Tibial nerve (tissue), 4 donors: Measurements from ENCODE around the gene ERVFRD-1. TPM values are rescaled to one million over a fixed set of nuclear protein-coding genes. Genes with fewer than 3 reads are reported as not detected.
"Not testable (repeated sequence)": the region's sequence is repeated elsewhere in the genome, so short reads cannot be mapped to it uniquely, and the experiment has no call there.

Experiments used
- DNase-seq, 2 donors: peaks; one replicate each; pipeline ENCODE4 v3.0.0-alpha.2; 2019; ENCODE audit warnings: low spot score in 2 of 2
- H3K27ac ChIP-seq, 4 donors: fragments of 200-600 bp; sonication (generic) in 3 of 4; one replicate each; pipeline ENCODE4 v1.5.1; 2017 to 2019; ENCODE audit warnings: mild to moderate bottlenecking in 1 of 4
- H3K27me3 ChIP-seq, 2 donors: fragments of 200-600 bp; sonication (generic) in 1 of 2; one replicate each; pipeline versions ENCODE4 v1.5.1 to v1.6.0; 2017 to 2019
- H3K36me3 ChIP-seq, 3 donors: fragments of 200-600 bp; sonication (generic); one replicate each; pipeline ENCODE4 v1.5.1; 2018 to 2019
- H3K4me1 ChIP-seq, 4 donors: fragments of 200-600 bp; sonication (generic) in 3 of 4; one replicate each; pipeline ENCODE4 v1.5.1; 2017 to 2019
- H3K4me3 ChIP-seq, 4 donors: fragments of 200-600 bp; sonication (generic) in 3 of 4; one replicate each; pipeline ENCODE4 v1.5.1; 2017 to 2019; ENCODE audit warnings: mild to moderate bottlenecking in 1 of 4, moderate library complexity in 1 of 4
- H3K9me3 ChIP-seq, 4 donors: fragments of 200-600 bp; sonication (generic) in 3 of 4; one replicate each; pipeline ENCODE4 v1.5.1; 2017 to 2019
- CTCF ChIP-seq, 5 experiments: fragments of 200-600 bp in 3 of 5; fragments of 450-650 bp in 2 of 5; sonication (generic) in 3 of 5; IDR thresholded peaks; one replicate each; pipeline ENCODE4 v1.5.1; 2016 to 2019; ENCODE audit warnings: antibody characterized with exemption in 5 of 5, mild to moderate bottlenecking in 3 of 5, moderate library complexity in 2 of 5
- EP300 ChIP-seq, 2 donors: sonication (generic); formaldehyde crosslinking; IDR thresholded peaks; one replicate each; pipeline ENCODE4 v1.6.1; 2017; ENCODE audit warnings: antibody characterized with exemption in 2 of 2, mild to moderate bottlenecking in 1 of 2
- POLR2A ChIP-seq, 2 donors: fragments of 450-650 bp; IDR thresholded peaks; one replicate each; pipeline ENCODE4 v1.6.1; 2017; ENCODE audit warnings: antibody characterized with exemption in 2 of 2, mild to moderate bottlenecking in 2 of 2, moderate library complexity in 2 of 2
- WGBS, 2 donors: methylation state at CpG; one replicate each; pipeline ENCODE4 v1.1.5; 2018; 5-methylcytosine and 5-hydroxymethylcytosine counted together
- total RNA-seq, 4 donors: library from RNA; depleted of rRNA; stranded (reverse); fragments of >200 nt; gene quantifications; one replicate each; pipeline ENCODE4 v1.1.0, GENCODE V29; 2016

The ERVFRD-1 gene
- total RNA-seq, 4 donors from 2014 or later, result 0.22 to 0.42 TPM; not detected in 2

GRCh38 chr6:11120271-11121005, 8.9 kb upstream of the ERVFRD-1 start:
- no peak for TF ChIP-seq CTCF (IDR thresholded peaks at IDR 0.05)
- no peak for TF ChIP-seq EP300 (IDR thresholded peaks at IDR 0.05)
- no peak for TF ChIP-seq POLR2A (IDR thresholded peaks at IDR 0.05)
- WGBS, 2 donors, result 59 to 61% methylated on average over 4 of the region's 4 CpGs
- H3K4me3 ChIP-seq, result no peak overlapping the region
- no peaks in the 10 kb centered on the region for H3K9me3 ChIP-seq
- DNase-seq, result no peak
- no peaks in the 10 kb centered on the region for H3K36me3 ChIP-seq
- peaks cover 0 to 37% (median 15%) of the 10 kb centered on the region in 4 donors for H3K4me1 ChIP-seq
- H3K27ac ChIP-seq, result no peak overlapping the region
- H3K27me3 ChIP-seq, result no peaks in the 10 kb centered on the region

GRCh38 chr6:11115808-11116536, 4.4 kb upstream of the ERVFRD-1 start:
- H3K27ac ChIP-seq, H3K27me3 ChIP-seq, H3K4me3 ChIP-seq, H3K9me3 ChIP-seq, H3K36me3 ChIP-seq, DNase-seq: not testable (repeated sequence)
- peaks cover 0 to 14% (median 4%) of the 10 kb centered on the region in 4 donors for H3K4me1 ChIP-seq
- 93 to 94% methylated on average over 11 of the region's 11 CpGs for WGBS, 2 donors

DNA sequence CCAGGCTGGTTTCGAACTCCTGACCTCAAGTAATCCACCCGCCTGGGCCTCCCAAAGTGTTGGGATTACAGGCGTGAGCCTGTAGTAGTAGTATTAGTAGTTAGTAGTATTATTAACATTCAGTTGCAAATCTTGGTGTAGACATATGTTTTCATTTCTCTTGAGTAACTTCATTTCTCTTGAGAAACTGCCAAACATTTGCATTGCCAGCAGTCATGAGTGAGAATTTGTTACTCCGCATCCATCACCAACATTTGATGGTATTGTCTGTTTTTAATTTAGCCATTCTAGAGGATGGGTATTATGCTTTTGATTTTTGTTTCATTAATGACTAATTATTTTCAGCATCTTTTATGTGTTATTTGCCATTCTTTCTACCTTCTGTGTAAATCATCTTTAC, 1.5 kb upstream of the ERVFRD-1 start:
- Histone ChIP-seq H3K36me3 (no peaks in the 10 kb centered on the region), H3K27me3 (no peaks in the 10 kb centered on the region), H3K4me1 (peaks cover 0 to 3% (median 0%) of the 10 kb centered on the region in 4 donors), H3K27ac (no peak overlapping the region), H3K4me3 (no peak overlapping the region), H3K9me3 (no peaks in the 10 kb centered on the region)
- TF ChIP-seq EP300 (IDR thresholded peaks at IDR 0.05), result no peak
- TF ChIP-seq POLR2A (IDR thresholded peaks at IDR 0.05), result no peak
- no peak for TF ChIP-seq CTCF (IDR thresholded peaks at IDR 0.05)
- DNase-seq, result no peak
- 88 to 91% methylated on average over 4 of the region's 4 CpGs for WGBS, 2 donors

DNA sequence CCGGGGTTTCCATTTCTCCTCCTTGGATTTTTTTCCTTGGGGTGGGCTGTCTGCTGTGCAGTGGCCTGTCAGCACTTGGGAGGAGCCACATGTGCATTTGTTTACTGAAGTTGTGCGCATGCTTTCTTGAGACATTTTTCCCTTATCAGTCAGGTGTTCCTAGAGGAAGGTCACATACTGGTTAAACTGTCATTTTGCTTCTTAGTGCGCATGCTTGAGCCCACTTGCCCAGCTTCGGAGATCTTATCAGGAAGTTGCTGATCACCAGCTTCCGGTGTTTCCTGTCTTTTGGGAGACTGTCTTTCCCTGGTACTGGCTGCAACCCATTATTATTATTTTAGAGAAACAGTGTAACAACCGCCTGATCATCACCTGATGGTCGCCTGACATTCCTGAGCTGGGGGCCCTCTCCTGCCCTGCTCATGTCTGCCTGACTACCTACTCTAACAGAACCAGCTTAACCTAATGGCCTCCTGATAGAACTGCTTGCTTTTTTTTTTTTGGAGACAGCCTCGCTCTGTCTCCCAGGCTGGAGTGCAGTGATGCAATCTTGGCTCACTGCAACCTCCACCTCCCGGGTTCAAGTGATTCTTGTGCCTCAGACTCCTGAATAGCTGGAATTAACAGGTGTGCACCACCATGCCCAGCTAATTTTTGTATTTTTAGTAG, 378 bp upstream of the ERVFRD-1 start:
- H3K27me3 ChIP-seq, result no peaks in the 10 kb centered on the region
- DNase-seq, result no peak
- no peak overlapping the region for H3K27ac ChIP-seq
- no peaks in the 10 kb centered on the region for H3K36me3 ChIP-seq
- H3K4me1 ChIP-seq, result peaks cover 0 to 3% (median 0%) of the 10 kb centered on the region in 4 donors
- H3K4me3 ChIP-seq, result no peak overlapping the region
- TF ChIP-seq POLR2A (IDR thresholded peaks at IDR 0.05) (no peak), CTCF (IDR thresholded peaks at IDR 0.05) (no peak), EP300 (IDR thresholded peaks at IDR 0.05) (no peak)
- H3K9me3 ChIP-seq, result no peaks in the 10 kb centered on the region
- 77 to 81% methylated on average over 9 of the region's 9 CpGs for WGBS, 2 donors

- Histone ChIP-seq H3K9me3 (no peaks in the 10 kb centered on the region), H3K4me3 (no peak overlapping the region), H3K36me3 (no peaks in the 10 kb centered on the region), H3K27me3 (no peaks in the 10 kb centered on the region), H3K4me1 (peaks cover 0 to 3% (median 0%) of the 10 kb centered on the region in 4 donors), H3K27ac (no peak overlapping the region)
- TF ChIP-seq CTCF (IDR thresholded peaks at IDR 0.05) (no peak), POLR2A (IDR thresholded peaks at IDR 0.05) (no peak), EP300 (IDR thresholded peaks at IDR 0.05) (no peak)
- no peak for DNase-seq
Measured at GRCh38 chr6:11108726-11109125, 2.8 kb downstream of the ERVFRD-1 start.
